ENCODE measurements around the gene KATNA1. TPM values are rescaled to one million over a fixed set of nuclear protein-coding genes. Genes with fewer than 3 reads are reported as not detected.

KATNA1 gene
- total RNA-seq, 1 donor from 2014 or later: 19.2 TPM

DNA sequence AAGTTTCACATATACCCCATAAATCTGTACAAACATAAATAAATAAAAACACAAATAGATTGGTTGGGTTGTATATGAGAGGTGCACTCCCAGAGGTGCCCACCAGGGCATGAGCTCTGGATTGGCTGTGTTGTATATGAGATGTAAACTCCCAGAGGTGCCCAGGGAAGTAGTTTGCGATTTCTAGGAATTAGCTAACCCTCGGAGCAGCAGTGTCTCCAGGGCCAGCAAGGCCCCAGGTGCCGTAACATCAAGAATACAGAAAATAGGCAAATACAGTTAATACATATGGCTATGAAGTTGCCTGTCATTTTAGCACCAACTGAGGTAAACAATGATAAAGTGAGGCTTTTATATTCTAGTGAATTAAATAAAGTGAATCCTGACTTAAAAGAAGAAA, 87.8 kb downstream of the KATNA1 start:
- no peak overlapping the region for H3K4me3 Mint-ChIP-seq (ENCODE audit: unreplicated experiment)
- no peak overlapping the region for H3K27ac Mint-ChIP-seq (ENCODE audit: unreplicated experiment)
- peaks cover 44% of the 10 kb centered on the region for H3K27me3 Mint-ChIP-seq (ENCODE audit: unreplicated experiment)
- no peak for DNase-seq (ENCODE audit: extremely low spot score, unreplicated experiment)
- H3K9me3 Mint-ChIP-seq (ENCODE audit: unreplicated experiment): no peaks in the 10 kb centered on the region
- peak; percentile 50 for TF ChIP-seq CTCF (IDR thresholded peaks at IDR 0.05)
- H3K36me3 Mint-ChIP-seq (ENCODE audit: unreplicated experiment): no peaks in the 10 kb centered on the region
- H3K4me1 Mint-ChIP-seq (ENCODE audit: unreplicated experiment): peaks cover 4% of the 10 kb centered on the region

GRCh38 chr6:149559389-149559788, 89.1 kb downstream of the KATNA1 start:
- H3K4me1 Mint-ChIP-seq (ENCODE audit: unreplicated experiment): no peaks in the 10 kb centered on the region
- no peaks in the 10 kb centered on the region for H3K9me3 Mint-ChIP-seq (ENCODE audit: unreplicated experiment)
- H3K36me3 Mint-ChIP-seq (ENCODE audit: unreplicated experiment): no peaks in the 10 kb centered on the region
- H3K27me3 Mint-ChIP-seq (ENCODE audit: unreplicated experiment): peaks cover 57% of the 10 kb centered on the region
- no peak overlapping the region for H3K27ac Mint-ChIP-seq (ENCODE audit: unreplicated experiment)
- no peak overlapping the region for H3K4me3 Mint-ChIP-seq (ENCODE audit: unreplicated experiment)
- no peak for TF ChIP-seq CTCF (IDR thresholded peaks at IDR 0.05)
- no peak for DNase-seq (ENCODE audit: extremely low spot score, unreplicated experiment)

DNA sequence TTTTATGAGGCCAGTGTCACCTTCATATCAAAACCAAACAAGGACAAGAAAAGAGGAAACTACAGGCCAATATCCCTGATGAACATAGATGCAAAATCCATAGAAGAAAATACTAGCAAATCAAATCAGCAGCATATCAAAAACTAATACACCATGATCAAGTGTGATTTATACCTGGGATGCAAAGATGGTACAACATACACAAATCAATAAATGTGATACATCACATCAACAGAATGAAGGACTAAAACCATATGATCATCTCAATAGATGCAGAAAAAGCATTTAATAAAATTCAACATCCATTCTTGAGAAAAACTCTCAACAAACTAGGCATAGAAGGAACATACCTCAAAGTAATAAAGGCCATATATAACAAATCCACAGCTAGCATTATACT, 90.5 kb downstream of the KATNA1 start:
- no peak for TF ChIP-seq CTCF (IDR thresholded peaks at IDR 0.05)
- Mint-ChIP-seq H3K4me3 (ENCODE audit: unreplicated experiment) (no peak overlapping the region), H3K9me3 (ENCODE audit: unreplicated experiment) (no peaks in the 10 kb centered on the region), H3K4me1 (ENCODE audit: unreplicated experiment) (no peaks in the 10 kb centered on the region), H3K36me3 (ENCODE audit: unreplicated experiment) (no peaks in the 10 kb centered on the region), H3K27ac (ENCODE audit: unreplicated experiment) (no peak overlapping the region), H3K27me3 (ENCODE audit: unreplicated experiment) (peaks cover 64% of the 10 kb centered on the region)
- no peak for DNase-seq (ENCODE audit: extremely low spot score, unreplicated experiment)

GRCh38 chr6:149551920-149552319, 96.6 kb downstream of the KATNA1 start:
- no peaks in the 10 kb centered on the region for H3K9me3 Mint-ChIP-seq (ENCODE audit: unreplicated experiment)
- DNase-seq (ENCODE audit: extremely low spot score, unreplicated experiment): no peak
- H3K27me3 Mint-ChIP-seq (ENCODE audit: unreplicated experiment): peaks cover 47% of the 10 kb centered on the region
- no peak overlapping the region for H3K4me3 Mint-ChIP-seq (ENCODE audit: unreplicated experiment)
- H3K27ac Mint-ChIP-seq (ENCODE audit: unreplicated experiment): no peak overlapping the region
- no peak for TF ChIP-seq CTCF (IDR thresholded peaks at IDR 0.05)
- H3K36me3 Mint-ChIP-seq (ENCODE audit: unreplicated experiment): no peaks in the 10 kb centered on the region
- H3K4me1 Mint-ChIP-seq (ENCODE audit: unreplicated experiment): no peaks in the 10 kb centered on the region

DNA sequence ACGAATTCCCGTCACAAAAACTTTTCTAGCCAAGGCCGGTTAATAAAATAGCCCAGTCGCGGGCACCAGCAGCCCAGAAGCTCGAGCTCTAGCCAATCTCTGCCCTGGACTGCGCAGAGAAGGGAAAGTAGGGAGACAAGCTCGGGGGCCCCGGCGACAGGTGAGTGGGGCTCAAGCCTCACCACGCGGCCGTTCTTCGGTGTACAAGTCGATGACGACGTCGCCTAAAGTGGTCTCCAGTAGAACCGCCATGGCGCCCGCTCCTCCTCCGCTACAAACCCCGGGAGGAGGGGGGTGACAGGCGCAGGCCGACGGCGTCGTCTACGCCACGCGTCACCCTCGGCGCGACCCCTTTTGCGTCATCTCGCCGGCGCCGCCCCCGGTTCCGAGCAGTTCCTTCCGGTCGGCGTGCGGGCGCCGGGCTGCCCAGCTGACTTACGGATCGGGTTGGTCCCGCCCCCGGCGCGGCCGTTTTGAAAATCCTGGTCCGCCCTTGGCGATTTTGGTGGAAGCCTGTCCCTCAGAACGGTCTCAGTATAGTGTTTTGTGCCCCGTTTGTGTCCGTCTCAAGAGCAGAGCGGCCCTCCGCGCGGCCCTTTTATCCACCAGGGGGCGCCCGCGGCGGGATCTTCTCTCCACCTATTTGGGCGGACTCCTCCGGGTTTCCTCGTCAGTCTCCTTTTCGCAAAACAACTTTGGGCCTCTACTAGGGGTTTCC, 102.6 kb downstream of the KATNA1 start, which contains the start of gene PPIL4:
Gene PPIL4 (minus strand): TSS at position 290 of the 718 bp plus-strand sequence. CDS start 38 bp downstream, at position 252.
- TF ChIP-seq CTCF (IDR thresholded peaks at IDR 0.05): peak; percentile 93
- peaks cover under 1% of the 10 kb centered on the region for H3K36me3 Mint-ChIP-seq (ENCODE audit: unreplicated experiment)
- peaks cover 34% of the 10 kb centered on the region for H3K4me1 Mint-ChIP-seq (ENCODE audit: unreplicated experiment)

More for the DNA sequence above, 102.6 kb downstream of the KATNA1 start, which contains the start of gene PPIL4:
- H3K27ac Mint-ChIP-seq (ENCODE audit: unreplicated experiment): peak within 1 kb of the TSS; percentile 100
- peak; percentile 99 for DNase-seq (ENCODE audit: extremely low spot score, unreplicated experiment)
- H3K4me3 Mint-ChIP-seq (ENCODE audit: unreplicated experiment): peak within 1 kb of the TSS; percentile 97
- peaks cover 15% of the 10 kb centered on the region for H3K27me3 Mint-ChIP-seq (ENCODE audit: unreplicated experiment)
- no peaks in the 10 kb centered on the region for H3K9me3 Mint-ChIP-seq (ENCODE audit: unreplicated experiment)

Data from osteocyte (in vitro differentiated cells).